K562 (cell line): ENCODE data around the gene LY6G5B. TPM values are rescaled to one million over a fixed set of nuclear protein-coding genes. Genes with fewer than 3 reads are reported as not detected.

Source experiments
- CBX2 ChIP-seq: fragments of 200-600 bp; sonication (generic); IDR thresholded peaks from one replicate; pipeline ENCODE4 v1.6.1; 2012; ENCODE audit warnings: mild to moderate bottlenecking, low read length, inconsistent platforms; ENCODE audit not compliant: insufficient read depth, poor library complexity, severe bottlenecking
- ESRRB ChIP-seq: fragments of 250-450 bp; sonication (Bioruptor Pico); IDR thresholded peaks from 2 replicates; pipeline ENCODE4 v1.5.0; 2020; ENCODE audit warnings: mild to moderate bottlenecking, moderate library complexity, borderline replicate concordance
- HDAC8 ChIP-seq: fragments of 450-650 bp; IDR thresholded peaks from 2 replicates; pipeline ENCODE4 v1.6.1; 2016; ENCODE audit warnings: mild to moderate bottlenecking, missing genetic modification characterization, moderate library complexity, missing compliant biosample characterization
- HNRNPL ChIP-seq: fragments of 200-400 bp; formaldehyde crosslinking; IDR thresholded peaks from 2 replicates; pipeline ENCODE4 v1.6.1; 2017; ENCODE audit warnings: low read depth, mild to moderate bottlenecking, low read length
- MEF2A ChIP-seq: IDR thresholded peaks from 2 replicates; pipeline ENCODE4 v1.6.1; 2011; ENCODE audit warnings: low read depth, mild to moderate bottlenecking, low read length, moderate library complexity; ENCODE audit not compliant: control insufficient read depth
- MEF2D ChIP-seq: conservative IDR thresholded peaks from 2 replicates; pipeline ENCODE4 v1.6.1; 2016; ENCODE audit warnings: low read depth, missing genetic modification characterization, missing compliant biosample characterization
- MNT ChIP-seq, 2 experiments: fragments of 450-650 bp; conservative IDR thresholded peaks; 2 replicates each; pipeline ENCODE4 v1.6.1; 2017; ENCODE audit warnings: mild to moderate bottlenecking in 2 of 2, moderate library complexity in 2 of 2
- MTA2 ChIP-seq: fragments of 450-650 bp; IDR thresholded peaks from 2 replicates; pipeline ENCODE4 v1.6.1; 2016; ENCODE audit warnings: low read depth
- NFIC ChIP-seq: fragments of 450-650 bp; IDR thresholded peaks from 2 replicates; pipeline ENCODE4 v1.6.1; 2017; ENCODE audit warnings: mild to moderate bottlenecking, inconsistent platforms
- NR3C1 ChIP-seq: sonication (generic); formaldehyde crosslinking; IDR thresholded peaks from 2 replicates; pipeline ENCODE4 v1.8.1; 2022; ENCODE audit warnings: missing genetic modification reagents
- RAD21 ChIP-seq, 2 experiments: fragments of 250-450 bp in 1 of 2; fragments of 450-650 bp in 1 of 2; sonication (Bioruptor Pico) in 1 of 2; formaldehyde crosslinking in 1 of 2; IDR thresholded peaks in 1 of 2; conservative IDR thresholded peaks in 1 of 2; 2 replicates each; pipeline versions ENCODE4 v1.4.0 to v1.8.0; 2020 to 2022; ENCODE audit warnings: mild to moderate bottlenecking in 2 of 2, moderate library complexity in 1 of 2
- THRAP3 ChIP-seq: fragments of 450-650 bp; IDR thresholded peaks from 2 replicates; pipeline ENCODE4 v1.6.1; 2016; ENCODE audit warnings: mild to moderate bottlenecking, inconsistent platforms, borderline replicate concordance
- XRCC3 ChIP-seq: fragments of 450-650 bp; IDR thresholded peaks from 2 replicates; pipeline ENCODE4 v1.6.1; 2017; ENCODE audit warnings: mild to moderate bottlenecking, moderate library complexity
- ZFX ChIP-seq: sonication (generic); formaldehyde crosslinking; IDR thresholded peaks from 2 replicates; pipeline ENCODE4 v1.8.0; 2022; ENCODE audit warnings: mild to moderate bottlenecking, missing genetic modification reagents, moderate library complexity
- ZNF589 ChIP-seq: fragments of 200-800 bp; sonication (Bioruptor generic); IDR thresholded peaks from 2 replicates; pipeline ENCODE4 v1.6.1; 2016; ENCODE audit warnings: low read depth, missing genetic modification characterization, missing compliant biosample characterization
- ZNF699 ChIP-seq: fragments of 250-450 bp; sonication (Bioruptor Pico); IDR thresholded peaks from 2 replicates; pipeline ENCODE4 v1.8.0; 2021; ENCODE audit warnings: mild to moderate bottlenecking, moderate library complexity; ENCODE audit not compliant: insufficient replicate concordance
- polyA plus RNA-seq, 8 experiments: library from polyadenylated mRNA; depleted of rRNA in 4 of 8; stranded (reverse) in 5 of 8; unstranded in 3 of 8; fragments of >200 nt; fragmentation: Nextera tagmentation in 2 of 8; fragmentation: Illumina TruSeq in 1 of 8; extraction: Ambion mirVana in 2 of 8; extraction: Trizol in 1 of 8; gene quantifications; 2 replicates each; pipeline versions ENCODE4 v1.2.1 to v1.2.3, GENCODE V29; 2011 to 2014; ENCODE audit warnings: inconsistent platforms in 1 of 8, missing spikeins in 1 of 8
- total RNA-seq, 7 experiments: library from RNA; depleted of rRNA in 6 of 7; stranded (reverse); fragments of >200 nt in 6 of 7; fragmentation: Illumina TruSeq in 2 of 7; extraction: Trizol in 2 of 7; gene quantifications; 2 replicates each; pipeline versions ENCODE4 v1.2.1 to v1.2.3, GENCODE V29; 2011 to 2021; ENCODE audit warnings: low replicate concordance in 1 of 7
- TF ChIP-seq, protein P1 (sequence below), 2 experiments: IDR thresholded peaks; 2 replicates each; pipeline ENCODE4 v1.6.1; 2012; ENCODE audit warnings: improper control_type of control experiment in 2 of 2, low read depth in 2 of 2, low read length in 2 of 2, borderline replicate concordance in 1 of 2
- TF ChIP-seq, protein P2 (sequence below): fragments of 200-800 bp; sonication (Bioruptor generic); IDR thresholded peaks from 2 replicates; pipeline ENCODE4 v1.6.1; 2016; ENCODE audit warnings: missing genetic modification characterization, missing compliant biosample characterization

LY6G5B gene
- total and polyA plus RNA-seq, 9 of the 15 experiments (the other 6 are each of a cell fraction or from before 2014, with no cell fraction given): 6.0 to 27.0 (median 7.5) TPM

DNA sequence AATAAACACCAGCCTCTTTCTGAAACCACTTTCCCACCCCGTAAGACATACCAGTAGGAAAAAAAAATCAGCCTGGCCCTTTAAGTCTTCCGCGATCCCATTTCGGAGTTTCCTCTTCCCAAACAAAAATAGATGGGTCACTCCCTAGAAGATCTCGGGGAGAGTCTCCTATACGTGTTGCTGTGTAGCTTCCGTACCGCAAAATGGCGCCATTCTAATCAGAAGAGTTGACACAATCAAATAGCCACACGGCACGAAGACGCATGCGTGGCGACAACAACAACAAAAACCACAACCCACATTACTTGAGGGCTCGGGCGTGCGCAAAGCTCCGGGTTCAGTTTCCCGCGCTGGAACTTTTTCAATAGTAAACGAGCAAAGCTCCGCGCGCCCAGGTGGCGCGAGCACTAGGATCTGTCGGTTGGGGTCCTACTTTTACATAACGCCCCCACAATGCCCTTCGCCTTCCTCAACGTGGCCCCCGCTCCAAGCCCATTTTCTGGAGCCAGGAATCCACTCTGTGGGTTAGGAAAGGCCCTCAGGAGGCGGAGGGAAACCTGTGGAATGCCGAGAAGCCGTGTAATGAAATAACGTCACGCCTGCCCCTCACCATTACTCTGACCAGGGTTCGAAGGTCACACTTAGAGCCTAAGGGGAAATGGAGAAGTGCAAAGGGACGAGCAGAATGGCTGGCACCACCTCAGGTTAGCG, 4.8 kb upstream of the LY6G5B start, which contains the start of gene GPANK1 (continued):
- TF ChIP-seq, protein P1, sequence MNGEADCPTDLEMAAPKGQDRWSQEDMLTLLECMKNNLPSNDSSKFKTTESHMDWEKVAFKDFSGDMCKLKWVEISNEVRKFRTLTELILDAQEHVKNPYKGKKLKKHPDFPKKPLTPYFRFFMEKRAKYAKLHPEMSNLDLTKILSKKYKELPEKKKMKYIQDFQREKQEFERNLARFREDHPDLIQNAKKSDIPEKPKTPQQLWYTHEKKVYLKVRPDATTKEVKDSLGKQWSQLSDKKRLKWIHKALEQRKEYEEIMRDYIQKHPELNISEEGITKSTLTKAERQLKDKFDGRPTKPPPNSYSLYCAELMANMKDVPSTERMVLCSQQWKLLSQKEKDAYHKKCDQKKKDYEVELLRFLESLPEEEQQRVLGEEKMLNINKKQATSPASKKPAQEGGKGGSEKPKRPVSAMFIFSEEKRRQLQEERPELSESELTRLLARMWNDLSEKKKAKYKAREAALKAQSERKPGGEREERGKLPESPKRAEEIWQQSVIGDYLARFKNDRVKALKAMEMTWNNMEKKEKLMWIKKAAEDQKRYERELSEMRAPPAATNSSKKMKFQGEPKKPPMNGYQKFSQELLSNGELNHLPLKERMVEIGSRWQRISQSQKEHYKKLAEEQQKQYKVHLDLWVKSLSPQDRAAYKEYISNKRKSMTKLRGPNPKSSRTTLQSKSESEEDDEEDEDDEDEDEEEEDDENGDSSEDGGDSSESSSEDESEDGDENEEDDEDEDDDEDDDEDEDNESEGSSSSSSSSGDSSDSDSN (IDR thresholded peaks at IDR 0.05; ENCODE audit: borderline replicate concordance in 1 of 2, low read depth in 2 of 2, low read length in 2 of 2): no peak
- no peak; the same call in 1 of the 2 replicates for TF ChIP-seq MEF2A
- TF ChIP-seq XRCC3: no peak
- TF ChIP-seq THRAP3: no peak
- TF ChIP-seq ZNF699 (CRISPR knock-in tag): no peak
- no peak; the same call in 1 of the 2 replicates for TF ChIP-seq ESRRB (CRISPR knock-in tag)
- TF ChIP-seq MNT (conservative IDR thresholded peaks at IDR 0.05): no peak
- TF ChIP-seq, protein P2, sequence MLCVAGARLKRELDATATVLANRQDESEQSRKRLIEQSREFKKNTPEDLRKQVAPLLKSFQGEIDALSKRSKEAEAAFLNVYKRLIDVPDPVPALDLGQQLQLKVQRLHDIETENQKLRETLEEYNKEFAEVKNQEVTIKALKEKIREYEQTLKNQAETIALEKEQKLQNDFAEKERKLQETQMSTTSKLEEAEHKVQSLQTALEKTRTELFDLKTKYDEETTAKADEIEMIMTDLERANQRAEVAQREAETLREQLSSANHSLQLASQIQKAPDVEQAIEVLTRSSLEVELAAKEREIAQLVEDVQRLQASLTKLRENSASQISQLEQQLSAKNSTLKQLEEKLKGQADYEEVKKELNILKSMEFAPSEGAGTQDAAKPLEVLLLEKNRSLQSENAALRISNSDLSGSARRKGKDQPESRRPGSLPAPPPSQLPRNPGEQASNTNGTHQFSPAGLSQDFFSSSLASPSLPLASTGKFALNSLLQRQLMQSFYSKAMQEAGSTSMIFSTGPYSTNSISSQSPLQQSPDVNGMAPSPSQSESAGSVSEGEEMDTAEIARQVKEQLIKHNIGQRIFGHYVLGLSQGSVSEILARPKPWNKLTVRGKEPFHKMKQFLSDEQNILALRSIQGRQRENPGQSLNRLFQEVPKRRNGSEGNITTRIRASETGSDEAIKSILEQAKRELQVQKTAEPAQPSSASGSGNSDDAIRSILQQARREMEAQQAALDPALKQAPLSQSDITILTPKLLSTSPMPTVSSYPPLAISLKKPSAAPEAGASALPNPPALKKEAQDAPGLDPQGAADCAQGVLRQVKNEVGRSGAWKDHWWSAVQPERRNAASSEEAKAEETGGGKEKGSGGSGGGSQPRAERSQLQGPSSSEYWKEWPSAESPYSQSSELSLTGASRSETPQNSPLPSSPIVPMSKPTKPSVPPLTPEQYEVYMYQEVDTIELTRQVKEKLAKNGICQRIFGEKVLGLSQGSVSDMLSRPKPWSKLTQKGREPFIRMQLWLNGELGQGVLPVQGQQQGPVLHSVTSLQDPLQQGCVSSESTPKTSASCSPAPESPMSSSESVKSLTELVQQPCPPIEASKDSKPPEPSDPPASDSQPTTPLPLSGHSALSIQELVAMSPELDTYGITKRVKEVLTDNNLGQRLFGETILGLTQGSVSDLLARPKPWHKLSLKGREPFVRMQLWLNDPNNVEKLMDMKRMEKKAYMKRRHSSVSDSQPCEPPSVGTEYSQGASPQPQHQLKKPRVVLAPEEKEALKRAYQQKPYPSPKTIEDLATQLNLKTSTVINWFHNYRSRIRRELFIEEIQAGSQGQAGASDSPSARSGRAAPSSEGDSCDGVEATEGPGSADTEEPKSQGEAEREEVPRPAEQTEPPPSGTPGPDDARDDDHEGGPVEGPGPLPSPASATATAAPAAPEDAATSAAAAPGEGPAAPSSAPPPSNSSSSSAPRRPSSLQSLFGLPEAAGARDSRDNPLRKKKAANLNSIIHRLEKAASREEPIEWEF (CRISPR knock-in tag): no peak
- 0 out of 2 replicates have a peak, but pooled peaks have one; percentile 6 for TF ChIP-seq MTA2
- TF ChIP-seq ZFX (CRISPR knock-in tag): no peak
- no peak for TF ChIP-seq NFIC
- no peak for TF ChIP-seq ZNF589 (CRISPR knock-in tag)
- TF ChIP-seq HNRNPL: no peak
- TF ChIP-seq MEF2D (tag): peak; percentile 76; the same call in 1 of the 2 replicates
- no peak for TF ChIP-seq CBX2
- no peak for TF ChIP-seq NR3C1 (CRISPR knock-in tag)
- peak; percentile 81; the same call in 1 of the 2 replicates for TF ChIP-seq HDAC8 (tag)
- 0 out of 4 replicates have a peak, but pooled peaks of 1 of the 2 experiments have one; percentile 4 for TF ChIP-seq RAD21 (CRISPR knock-in tag; conservative IDR thresholded peaks at IDR 0.05 in 1 of 2, IDR thresholded peaks at IDR 0.05 in 1 of 2)
